NCI-H146 treated with DMSO at 0.1 percent for 48 hours (cell line): ENCODE results near the gene RIGI.
"Not testable (repeated sequence)": the region's sequence is repeated elsewhere in the genome, so short reads cannot be mapped to it uniquely, and the experiment has no call there.

Source experiments
- DNase-seq: peaks from one replicate; lab custom pipeline; 2025; ENCODE audit not compliant: unreplicated experiment; lab: John Stamatoyannopoulos, UW

The RIGI gene

DNA sequence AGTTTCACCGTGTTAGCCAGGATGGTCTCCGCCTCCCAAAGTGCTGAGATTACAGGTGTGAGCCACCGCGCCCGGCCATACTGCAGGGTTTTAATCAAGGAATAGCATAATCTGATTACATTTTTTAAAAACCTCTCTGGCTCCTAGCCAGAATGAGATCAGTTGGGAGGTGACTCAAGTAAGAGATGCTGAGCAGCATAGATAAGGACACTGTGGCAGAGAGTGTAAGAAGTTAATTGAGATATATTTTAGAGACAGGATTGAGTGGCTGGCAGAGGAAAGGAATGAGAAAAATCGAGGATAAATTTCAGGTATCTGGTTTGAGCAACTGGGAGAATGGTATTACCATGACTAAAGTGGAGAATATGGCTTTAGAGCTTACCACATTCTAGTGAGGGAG, 7.3 kb upstream of the RIGI start:
- DNase-seq: no peak

DNA sequence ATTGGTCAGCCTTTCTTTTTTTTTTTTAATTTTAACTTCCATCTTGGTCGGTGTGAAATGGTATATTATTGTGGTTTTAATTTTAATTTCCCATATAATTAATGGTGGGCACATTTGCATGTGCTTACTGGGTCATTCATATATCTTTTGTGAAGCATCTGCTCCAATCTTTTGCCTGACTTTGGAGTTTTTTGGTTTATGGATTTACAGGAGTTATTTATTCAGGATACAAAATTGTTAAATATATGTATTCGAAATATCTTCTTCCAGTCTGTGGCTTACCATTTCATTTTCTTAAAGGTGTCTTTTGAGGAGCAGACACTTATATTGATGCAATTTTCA, 682 bp upstream of the RIGI start:
- no peak for DNase-seq

DNA sequence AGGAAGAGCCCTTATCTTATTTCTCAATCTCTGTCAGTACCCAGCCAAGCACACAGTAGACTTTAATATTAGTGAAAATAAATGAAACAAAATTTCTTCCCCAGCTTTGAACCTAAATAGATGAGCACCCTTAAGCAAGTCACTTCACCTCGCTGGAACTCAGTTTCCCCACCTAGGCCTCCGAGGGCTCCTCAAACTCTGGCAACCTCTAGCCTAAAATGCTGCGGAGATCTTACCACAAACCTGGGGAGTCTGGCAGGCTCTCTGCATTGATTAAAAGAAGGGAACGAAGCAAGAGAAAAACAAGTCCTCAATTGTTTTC, 326 bp downstream of the RIGI start:
- DNase-seq: no peak

DNA sequence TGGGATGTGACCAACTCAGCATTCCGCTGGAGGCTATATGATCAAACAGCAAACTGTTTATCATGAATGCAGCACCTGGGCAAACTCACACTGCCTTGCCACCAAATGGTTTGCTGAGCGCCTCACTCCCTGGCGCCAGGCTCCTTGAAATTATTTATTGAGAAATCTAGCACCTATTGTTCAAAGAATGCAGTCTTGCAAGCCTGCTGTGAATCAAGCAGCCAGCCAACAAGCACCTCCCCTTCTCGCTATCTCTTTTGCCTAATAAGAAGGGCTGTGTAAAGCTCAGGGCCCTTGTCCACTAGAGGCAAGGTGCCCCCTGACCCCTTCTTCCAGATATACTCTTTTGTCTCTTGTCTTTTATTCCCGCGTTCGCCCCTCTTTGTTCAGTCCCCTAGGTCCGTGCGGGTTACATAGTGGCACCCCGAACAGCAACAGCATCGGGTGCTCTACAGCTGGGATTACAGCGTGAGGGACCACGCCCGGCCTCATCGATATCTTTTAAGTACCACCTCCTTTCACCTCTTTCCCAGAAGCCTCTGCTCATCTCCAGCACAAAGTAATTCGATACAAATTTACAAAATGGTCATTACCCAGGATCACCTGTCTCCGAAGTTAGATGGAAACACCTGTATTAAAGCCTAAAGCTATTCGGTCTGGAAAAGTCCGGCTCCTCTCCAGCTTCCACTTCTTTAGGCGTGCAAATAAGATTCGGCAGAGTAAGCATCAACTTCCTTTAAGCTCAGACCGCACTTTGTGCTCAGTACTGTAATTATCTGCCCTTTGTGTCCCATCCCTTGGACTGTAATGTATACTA, 896 bp downstream of the RIGI start:
- DNase-seq: peak; percentile 88

DNA sequence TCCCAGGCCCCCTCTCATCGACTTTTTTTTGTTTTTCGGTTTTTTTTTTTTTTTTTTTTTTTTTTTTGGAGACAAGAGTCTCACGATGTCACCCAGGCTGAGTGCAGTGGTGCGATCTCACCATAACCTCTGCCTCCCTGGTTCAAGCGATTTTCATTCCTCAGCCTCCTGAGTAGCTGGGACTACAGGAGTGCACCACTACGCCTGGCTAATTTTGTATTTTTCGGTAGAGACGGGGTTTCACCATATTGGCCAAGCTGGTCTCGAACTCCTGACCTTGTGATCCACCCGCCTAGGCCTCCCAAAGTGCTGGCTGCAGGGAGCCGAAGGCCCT, 1.5 kb downstream of the RIGI start:
- not testable (repeated sequence) for DNase-seq

DNA sequence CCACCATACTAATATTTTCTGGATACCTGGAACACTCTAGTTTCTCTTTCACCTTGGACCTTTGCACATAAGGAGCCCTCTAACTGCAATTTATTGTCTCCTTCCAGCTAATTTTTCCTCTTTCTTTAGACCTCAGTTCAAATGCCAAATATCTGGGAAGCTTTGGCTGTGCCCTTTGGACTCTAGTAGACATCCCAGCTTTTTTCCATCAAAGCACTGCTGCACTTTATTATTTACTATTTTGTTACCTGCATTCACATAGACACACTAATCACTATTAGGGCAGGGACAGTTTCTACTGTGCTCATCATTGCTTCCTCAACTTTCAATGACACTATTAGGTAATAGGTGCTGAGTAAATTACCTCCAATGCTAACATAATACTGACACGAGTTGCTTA, 2.1 kb downstream of the RIGI start:
- no peak for DNase-seq

DNA sequence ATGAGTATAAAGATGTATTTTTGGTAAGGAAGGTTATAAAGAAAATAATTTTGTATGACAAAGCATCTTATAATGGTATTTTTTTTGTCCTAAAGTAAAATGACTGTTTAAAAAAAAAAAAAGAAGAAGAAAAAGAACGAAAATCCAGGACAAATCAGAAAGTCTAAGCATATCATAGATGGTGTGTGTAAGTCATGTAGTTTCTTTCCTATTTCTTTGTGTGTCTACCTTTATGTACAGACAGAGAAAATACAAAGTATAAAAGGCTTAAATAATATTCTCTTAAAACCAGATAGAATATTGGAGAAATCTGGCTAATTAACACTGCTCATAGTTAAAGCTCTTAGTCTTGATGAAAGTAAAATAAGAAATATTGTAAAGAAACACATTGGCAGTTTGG, 7.7 kb downstream of the RIGI start:
- DNase-seq: no peak

DNA sequence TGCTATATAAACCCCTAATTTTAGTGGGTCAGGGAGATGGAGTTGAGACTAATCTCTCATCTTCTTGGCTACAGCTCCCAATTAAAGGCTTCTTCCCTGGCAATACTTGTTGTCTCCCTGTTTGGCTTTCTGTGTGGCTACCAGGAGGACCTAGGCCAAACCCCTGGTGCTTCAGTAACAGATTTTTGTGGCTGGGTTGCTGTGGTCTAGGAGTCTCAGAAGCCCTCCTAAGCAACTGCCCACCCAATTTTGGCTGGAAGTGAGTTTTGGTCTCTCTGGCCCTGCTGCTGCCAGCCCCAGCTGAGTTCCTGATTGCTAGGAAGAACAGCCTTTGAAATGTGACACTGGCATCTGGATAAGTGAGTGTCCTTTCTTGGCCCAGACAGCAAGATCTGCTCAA, 9.8 kb downstream of the RIGI start:
- DNase-seq: no peak

DNA sequence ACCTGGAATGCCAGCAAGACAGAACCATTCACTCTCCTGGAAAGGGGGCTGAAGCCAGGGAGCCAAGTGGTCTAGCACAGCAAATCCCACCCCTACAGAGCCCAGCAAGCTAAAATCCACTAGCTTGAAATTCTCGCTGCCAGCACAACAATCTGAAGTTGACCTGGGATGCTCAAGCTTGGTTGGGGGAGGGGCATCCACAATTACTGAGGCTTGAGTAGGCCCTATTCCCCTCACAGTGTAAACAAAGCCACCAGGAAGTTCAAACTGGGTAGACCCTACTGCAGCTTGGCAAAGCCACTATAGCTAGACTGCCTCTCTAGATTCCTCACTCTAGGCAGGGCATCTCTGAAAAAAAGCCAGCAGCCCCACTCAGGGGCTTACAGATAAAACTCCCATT, 17.3 kb downstream of the RIGI start:
- no peak for DNase-seq

DNA sequence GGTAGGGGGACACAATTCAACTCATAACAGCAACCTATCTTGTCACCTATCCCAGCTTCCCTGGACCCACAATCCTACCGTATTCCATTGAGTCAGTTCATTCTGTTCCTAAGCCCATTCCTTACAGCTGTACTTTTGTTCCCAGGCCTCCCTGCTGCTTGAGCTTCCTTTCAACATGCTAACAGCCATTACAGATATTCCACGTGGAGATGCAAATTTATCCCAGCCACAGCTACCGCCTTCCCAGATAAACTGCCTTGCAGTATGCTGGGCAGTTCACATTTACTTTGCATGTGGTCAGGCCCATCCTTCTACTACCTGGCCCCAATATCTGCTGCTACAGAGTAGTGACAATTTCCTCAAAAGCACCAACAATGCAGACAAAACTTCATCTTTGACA, 23.0 kb downstream of the RIGI start:
- DNase-seq: no peak

DNA sequence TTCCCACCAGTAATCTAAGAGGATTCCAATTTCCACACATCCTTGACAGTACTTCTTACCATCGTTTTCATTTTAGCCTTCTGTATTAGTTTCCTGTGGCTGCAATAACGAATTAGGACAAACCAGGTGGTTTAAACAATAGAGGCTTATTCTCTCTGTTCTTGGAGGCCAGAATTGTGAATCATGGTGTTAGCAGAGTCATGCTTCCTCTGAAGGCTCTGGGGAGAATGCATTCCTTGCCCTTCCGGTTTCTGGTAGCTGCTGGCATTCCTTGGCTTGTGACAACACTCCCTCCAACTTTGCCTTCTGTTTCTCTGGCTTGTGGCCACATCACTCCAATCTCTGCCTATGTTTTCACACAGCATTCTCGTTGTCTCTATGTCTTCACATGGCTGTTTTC, 23.5 kb downstream of the RIGI start:
- no peak for DNase-seq

DNA sequence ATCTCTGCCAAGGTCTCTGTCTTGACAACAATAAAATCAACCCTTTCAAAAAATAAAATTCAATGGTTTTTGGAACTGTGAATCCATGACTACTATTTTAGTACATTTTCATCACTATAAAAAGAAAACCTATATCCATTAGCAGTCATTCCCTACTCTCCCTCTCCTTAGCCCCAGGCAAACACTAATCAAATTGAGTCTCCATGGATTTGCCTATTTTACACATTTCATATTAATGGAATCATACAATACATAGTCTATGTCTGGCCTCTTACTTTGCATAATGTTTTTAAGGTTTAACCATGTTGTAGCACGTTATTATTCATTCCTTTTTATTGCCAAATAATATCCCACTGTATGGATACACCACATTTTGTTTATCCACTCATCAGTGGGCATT, 24.1 kb downstream of the RIGI start:
- DNase-seq: no peak

DNA sequence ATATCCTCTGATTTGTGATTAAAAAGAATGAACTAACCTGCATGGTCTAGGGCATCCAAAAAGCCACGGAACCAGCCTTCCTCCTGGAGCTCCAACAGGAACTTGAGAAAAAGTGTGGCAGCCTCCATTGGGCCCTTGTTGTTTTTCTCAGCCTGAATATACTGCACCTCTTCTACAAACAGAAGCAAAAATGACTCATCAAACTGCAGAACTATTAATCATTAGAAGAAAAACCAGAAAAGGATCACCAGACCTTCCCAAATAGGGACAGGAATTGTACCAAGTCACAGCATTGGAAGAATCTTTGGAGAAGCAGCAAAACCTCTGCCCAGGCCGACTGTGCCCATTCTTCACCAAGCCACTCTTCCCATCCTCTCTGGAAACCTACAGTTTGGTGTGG, 25.2 kb downstream of the RIGI start:
- DNase-seq: no peak

DNA sequence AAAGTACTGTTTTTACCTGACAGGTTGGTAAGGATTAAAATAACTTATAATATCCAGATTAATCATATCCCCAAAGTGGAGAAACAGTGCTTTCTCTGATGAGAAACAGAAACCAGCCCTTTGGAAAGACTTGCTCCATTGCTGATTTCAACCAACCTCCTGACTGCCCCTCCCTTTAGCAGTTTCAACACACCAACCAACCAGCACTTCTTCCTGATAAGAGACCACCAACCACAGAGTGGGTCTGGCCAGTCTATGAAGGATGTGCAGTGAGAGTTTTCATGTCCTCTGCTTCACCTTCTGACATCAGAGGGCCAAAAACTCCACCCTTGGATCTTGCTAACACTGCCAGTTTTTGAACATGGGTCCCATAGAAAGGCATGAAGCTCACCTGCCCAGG, 28.1 kb downstream of the RIGI start:
- DNase-seq: no peak

DNA sequence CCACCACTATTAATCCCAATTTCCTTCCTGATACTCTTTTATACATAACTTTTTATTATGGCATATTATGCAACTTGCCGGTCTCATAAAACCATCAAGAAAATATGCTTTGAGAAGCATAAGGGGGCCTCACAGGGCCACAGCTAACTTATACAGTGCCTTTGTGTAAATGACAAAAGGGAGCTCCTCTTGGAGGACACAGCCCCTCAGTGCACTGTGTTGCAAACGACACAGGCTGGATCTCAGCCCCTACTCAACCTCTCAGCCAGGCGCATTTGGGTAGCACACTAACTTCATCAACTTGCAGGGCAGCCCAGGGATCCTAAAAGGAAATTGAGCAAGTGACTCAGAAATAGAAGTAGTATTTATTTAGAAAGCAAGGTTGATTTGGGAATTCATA, 35.4 kb downstream of the RIGI start:
- DNase-seq: no peak

DNA sequence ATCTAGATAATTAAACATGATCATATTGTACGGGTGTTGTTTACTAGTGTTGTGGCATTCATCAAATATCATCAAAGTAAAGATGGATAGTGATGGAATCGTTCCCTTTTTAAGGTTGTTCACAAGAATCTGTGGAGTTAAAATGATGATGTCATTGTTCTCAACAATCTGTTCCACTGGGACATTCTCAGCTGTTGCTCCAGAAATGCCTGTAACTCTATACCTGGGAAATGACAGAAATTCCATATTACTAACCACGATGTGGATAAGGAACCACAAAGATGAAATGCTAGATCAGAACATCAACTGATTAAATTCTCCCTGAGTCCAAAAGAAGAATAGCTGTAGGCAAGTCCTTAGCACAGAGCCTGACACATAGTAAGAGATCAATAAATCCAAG, 38.0 kb downstream of the RIGI start:
- no peak for DNase-seq

DNA sequence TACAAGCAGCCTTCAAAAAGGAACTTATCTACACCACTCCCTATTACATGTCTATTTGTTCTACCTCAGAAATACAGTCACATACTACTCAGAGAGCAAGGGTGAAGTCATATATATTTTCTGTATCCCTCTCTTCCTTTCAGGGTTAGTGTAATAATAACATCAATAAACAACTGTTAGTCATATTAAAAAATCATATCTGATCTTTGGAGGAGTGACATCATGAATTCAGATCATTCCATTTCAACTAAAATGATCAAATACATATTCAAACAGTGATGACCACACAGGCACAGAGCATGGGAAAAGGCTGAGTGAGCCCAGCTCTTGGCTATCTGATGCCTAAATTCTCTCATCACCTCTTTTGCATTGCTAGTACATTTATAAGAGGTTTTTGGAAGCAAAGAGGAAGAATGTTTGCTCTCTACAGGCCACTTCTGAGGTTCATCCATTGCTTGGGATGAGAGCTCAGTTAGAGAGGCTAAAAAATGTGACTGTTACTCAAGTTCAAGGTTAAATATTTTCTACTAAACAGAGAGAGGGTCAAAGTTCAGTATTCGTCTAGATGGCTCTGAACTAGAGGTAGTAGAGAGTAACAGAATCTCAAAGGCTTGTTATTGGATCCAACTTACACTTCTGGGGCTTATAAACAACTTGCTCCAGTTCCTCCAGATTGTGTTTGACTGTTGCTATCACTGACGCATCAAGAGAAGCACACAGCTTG, 39.0 kb downstream of the RIGI start:
- no peak for DNase-seq

DNA sequence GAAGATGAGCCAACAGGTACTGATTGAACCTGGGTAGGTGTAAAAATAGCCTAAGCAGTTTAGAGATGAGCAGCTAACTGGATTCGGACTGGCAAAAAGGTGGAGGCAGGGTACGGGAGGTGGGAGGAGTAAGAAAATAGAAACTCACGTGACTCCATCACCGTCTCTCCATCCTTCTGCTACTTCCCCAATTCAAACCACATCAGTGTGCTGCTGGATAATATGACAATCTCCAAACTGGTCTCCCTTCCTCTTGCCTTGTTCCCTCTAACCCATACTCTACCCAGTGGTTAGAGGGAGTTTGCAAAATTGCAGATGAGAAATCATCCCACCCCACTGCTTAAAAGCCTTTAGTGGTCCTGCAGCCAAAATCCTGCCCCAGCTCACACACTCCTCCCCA, 42.7 kb downstream of the RIGI start:
- no peak for DNase-seq
